ENCODE results near the gene DRD2. TPM values are rescaled to one million over a fixed set of nuclear protein-coding genes. Genes with fewer than 3 reads are reported as not detected.

DRD2 gene
- total and polyA plus RNA-seq, 2 experiments from 2014 or later = 0.59 to 0.67 TPM

DNA sequence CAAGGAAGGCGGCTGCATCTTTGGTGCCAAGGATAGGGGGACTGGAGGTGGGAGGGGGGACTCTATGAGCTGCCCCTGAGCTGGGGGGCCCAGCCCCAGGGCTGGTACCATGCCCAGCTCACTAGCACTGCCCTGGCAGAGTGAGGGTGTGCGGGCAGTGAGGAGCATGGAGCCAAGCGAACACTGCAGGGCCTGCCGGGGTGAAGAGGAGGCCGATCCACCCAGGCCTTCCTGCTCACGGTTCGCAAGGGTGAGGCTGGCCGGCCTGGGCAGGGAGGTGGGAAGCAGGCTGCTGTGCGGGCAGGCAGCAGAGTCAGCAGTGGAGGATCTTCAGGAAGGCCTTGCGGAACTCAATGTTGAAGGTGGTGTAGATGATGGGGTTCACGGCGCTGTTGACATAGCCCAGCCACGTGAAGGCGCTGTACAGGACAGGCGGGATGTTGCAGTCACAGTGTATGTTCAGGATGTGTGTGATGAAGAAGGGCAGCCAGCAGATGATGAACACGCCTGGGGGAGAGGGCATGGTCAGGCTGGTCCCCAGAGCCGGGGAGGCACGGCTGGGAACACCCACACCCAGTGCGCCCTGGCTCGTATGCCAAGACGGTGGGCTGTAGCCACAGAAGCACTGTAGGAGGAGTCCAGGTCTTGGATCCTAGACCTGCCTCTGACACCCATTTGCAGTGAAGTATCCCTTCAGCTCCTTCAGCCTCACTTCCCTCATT, 64.6 kb downstream of the DRD2 start:
- H3K27ac ChIP-seq = no peak overlapping the region
- no peaks in the 10 kb centered on the region for H3K4me1 ChIP-seq (ENCODE audit: insufficient read depth)
- H3K27me3 ChIP-seq = no peaks in the 10 kb centered on the region
- H3K4me3 ChIP-seq = no peak overlapping the region
- no peaks in the 10 kb centered on the region for H4K20me1 ChIP-seq (ENCODE audit: insufficient read depth, poor library complexity, severe bottlenecking)
- no peaks in the 10 kb centered on the region for H3K79me2 ChIP-seq
- TF ChIP-seq EZH2 (IDR thresholded peaks at IDR 0.05; ENCODE audit: borderline replicate concordance) (no peak), EZH2phosphoT487 (IDR thresholded peaks at IDR 0.05; ENCODE audit: low read depth, severe bottlenecking, unreplicated experiment) (no peak), CTCF (IDR thresholded peaks at IDR 0.05; ENCODE audit: poor library complexity) (no peak)
- H3K9me2 ChIP-seq (replicated peaks; ENCODE audit: insufficient read depth) = no peaks in the 10 kb centered on the region
- H3K4me2 ChIP-seq = no peak overlapping the region
- no peaks in the 10 kb centered on the region for H3K9me3 ChIP-seq (ENCODE audit: low read depth)
- WGBS (ENCODE audit: low lambda C conversion rate, missing lambda C conversion rate) = 95% methylated on average over 20 of the region's 21 CpGs
- no peaks in the 10 kb centered on the region for H3K36me3 ChIP-seq (replicated peaks; ENCODE audit: insufficient read depth, low read depth)
- DNase-seq (ENCODE audit: low spot score) = no peak
- H2AFZ ChIP-seq = no peak overlapping the region

GRCh38 chr11:113409526-113409925, 65.7 kb downstream of the DRD2 start:
- 72% methylated on average over 3 of the region's 3 CpGs for WGBS (ENCODE audit: low lambda C conversion rate, missing lambda C conversion rate)

GRCh38 chr11:113408887-113409286, 66.3 kb downstream of the DRD2 start:
- Histone ChIP-seq H3K4me2 (no peak overlapping the region), H3K27me3 (no peaks in the 10 kb centered on the region), H3K9me2 (replicated peaks; ENCODE audit: insufficient read depth) (no peaks in the 10 kb centered on the region), H3K9me3 (ENCODE audit: low read depth) (no peaks in the 10 kb centered on the region), H3K79me2 (no peaks in the 10 kb centered on the region), H3K4me1 (ENCODE audit: insufficient read depth) (no peaks in the 10 kb centered on the region), H4K20me1 (ENCODE audit: insufficient read depth, poor library complexity, severe bottlenecking) (no peaks in the 10 kb centered on the region), H3K36me3 (replicated peaks; ENCODE audit: insufficient read depth, low read depth) (no peaks in the 10 kb centered on the region), H3K27ac (no peak overlapping the region), H2AFZ (no peak overlapping the region), H3K4me3 (no peak overlapping the region)
- no peak for DNase-seq (ENCODE audit: low spot score)
- WGBS (ENCODE audit: low lambda C conversion rate, missing lambda C conversion rate) = 88% methylated on average over 9 of the region's 9 CpGs
- TF ChIP-seq EZH2 (IDR thresholded peaks at IDR 0.05; ENCODE audit: borderline replicate concordance) = no peak
- no peak for TF ChIP-seq EZH2phosphoT487 (IDR thresholded peaks at IDR 0.05; ENCODE audit: low read depth, severe bottlenecking, unreplicated experiment)
- TF ChIP-seq CTCF (IDR thresholded peaks at IDR 0.05; ENCODE audit: poor library complexity) = no peak

More at GRCh38 chr11:113409526-113409925, 65.7 kb downstream of the DRD2 start:
- Histone ChIP-seq H4K20me1 (ENCODE audit: insufficient read depth, poor library complexity, severe bottlenecking) (no peaks in the 10 kb centered on the region), H3K27me3 (no peaks in the 10 kb centered on the region), H3K9me2 (replicated peaks; ENCODE audit: insufficient read depth) (no peaks in the 10 kb centered on the region), H3K4me3 (no peak overlapping the region), H3K27ac (no peak overlapping the region), H3K36me3 (replicated peaks; ENCODE audit: insufficient read depth, low read depth) (no peaks in the 10 kb centered on the region), H2AFZ (no peak overlapping the region), H3K79me2 (no peaks in the 10 kb centered on the region), H3K4me2 (no peak overlapping the region), H3K4me1 (ENCODE audit: insufficient read depth) (no peaks in the 10 kb centered on the region), H3K9me3 (ENCODE audit: low read depth) (no peaks in the 10 kb centered on the region)
- no peak for DNase-seq (ENCODE audit: low spot score)
- TF ChIP-seq CTCF (IDR thresholded peaks at IDR 0.05; ENCODE audit: poor library complexity) (no peak), EZH2 (IDR thresholded peaks at IDR 0.05; ENCODE audit: borderline replicate concordance) (no peak), EZH2phosphoT487 (IDR thresholded peaks at IDR 0.05; ENCODE audit: low read depth, severe bottlenecking, unreplicated experiment) (no peak)
